Pancreas (tissue), 10 donors: ENCODE results near the gene GALNT10. TPM values are rescaled to one million over a fixed set of nuclear protein-coding genes. Genes with fewer than 3 reads are reported as not detected.
A peak's percentile ranks its signal among the peaks of the same experiment; 100 is the strongest.

Experiments
- ATAC-seq, 4 donors: fragments of 200-7000 bp; cut with Tn5 transposase; one replicate each; pipeline versions ENCODE4 v1.8.0 to v1.9.1; 2020; ENCODE audit warnings: mild to moderate bottlenecking in 4 of 4, moderate library complexity in 4 of 4
- DNase-seq, 6 donors: peaks; one replicate each; pipeline ENCODE4 v3.0.0-alpha.2; 2020
- FAIRE-seq: peaks from 2 replicates; lab custom pipeline; 2012; peaks lifted over from hg19 to GRCh38; lab: Jason Lieb, UNC
- H3K27ac ChIP-seq, 4 donors: fragments of 200-600 bp; sonication (generic); 1 replicate in 3 of 4; 2 replicates in 1 of 4; pipeline versions ENCODE4 v1.5.0 to v1.8.0; 2020
- H3K27me3 ChIP-seq, 4 donors: fragments of 200-600 bp; one replicate each; pipeline ENCODE4 v1.8.0; 2021
- H3K36me3 ChIP-seq, 3 donors: fragments of 200-600 bp; sonication (generic) in 1 of 3; one replicate each; pipeline versions ENCODE4 v1.5.0 to v1.8.0; 2020 to 2021
- H3K4me1 ChIP-seq, 3 donors: fragments of 200-600 bp; one replicate each; pipeline ENCODE4 v1.8.0; 2021
- H3K4me3 ChIP-seq, 4 donors: fragments of 200-600 bp; sonication (generic) in 2 of 4; one replicate each; pipeline versions ENCODE4 v1.5.0 to v1.8.0; 2020 to 2021
- H3K9me3 ChIP-seq, 4 donors: fragments of 200-600 bp; one replicate each; pipeline ENCODE4 v1.8.0; 2021
- WGBS, 2 donors: extraction: QIAGEN DNeasy Blood & Tissue Kit; methylation state at CpG; one replicate each; pipeline ENCODE4 v1.1.7; 2013; 5-methylcytosine and 5-hydroxymethylcytosine counted together
- intact Hi-C, 3 donors: fragments of 100-400 bp; cut with DNase I; formaldehyde crosslinking; loops; one replicate each; pipeline versions ENCODE4 v1.11.1 to v1.14.2; 2022
- polyA plus RNA-seq, 2 donors: library from polyadenylated mRNA; stranded (reverse); fragments of 200-250 nt; gene quantifications; one replicate each; pipeline ENCODE4 v1.2.3, GENCODE V29; 2013
- total RNA-seq, 6 donors: library from RNA; stranded (reverse); fragmentation: NEBNext Ultra II Directional in 4 of 6; extraction: Animal tissue kit (Norgen Biotek cat#: 25700) in 4 of 6; gene quantifications; one replicate each; pipeline versions ENCODE4 v1.2.1 to v1.2.4, GENCODE V29; 2021 to 2023
- TF ChIP-seq, protein P1 (sequence below), 4 donors: fragments of 200-600 bp; sonication (generic) in 3 of 4; IDR thresholded peaks; one replicate each; pipeline versions ENCODE4 v1.5.0 to v1.8.0; 2021; ENCODE audit warnings: antibody characterized with exemption in 4 of 4
- donor health status: healthy with polysubstance abuse.
- donor health status: DM: no; HTN: no; CAD: no; lungs with moderate emphysema.
- donor health status: DM: no; HTN: no; CAD: no.
- donor health status: control.
- donor health status: control.
- donor health status: Bipolar disorder and iron deficiency.
- donor health status: DM: yes; HTN: yes; CAD: no.
- donor health status: DM: no; HTN: no; CAD: no.
- donor health status: DM: no; HTN: no; CAD: no.
- donor health status: DM: yes; HTN: yes; CAD: no.

GALNT10 gene
- total and polyA plus RNA-seq, 8 donors = 4.4 to 23.1 (median 13.4) TPM

DNA sequence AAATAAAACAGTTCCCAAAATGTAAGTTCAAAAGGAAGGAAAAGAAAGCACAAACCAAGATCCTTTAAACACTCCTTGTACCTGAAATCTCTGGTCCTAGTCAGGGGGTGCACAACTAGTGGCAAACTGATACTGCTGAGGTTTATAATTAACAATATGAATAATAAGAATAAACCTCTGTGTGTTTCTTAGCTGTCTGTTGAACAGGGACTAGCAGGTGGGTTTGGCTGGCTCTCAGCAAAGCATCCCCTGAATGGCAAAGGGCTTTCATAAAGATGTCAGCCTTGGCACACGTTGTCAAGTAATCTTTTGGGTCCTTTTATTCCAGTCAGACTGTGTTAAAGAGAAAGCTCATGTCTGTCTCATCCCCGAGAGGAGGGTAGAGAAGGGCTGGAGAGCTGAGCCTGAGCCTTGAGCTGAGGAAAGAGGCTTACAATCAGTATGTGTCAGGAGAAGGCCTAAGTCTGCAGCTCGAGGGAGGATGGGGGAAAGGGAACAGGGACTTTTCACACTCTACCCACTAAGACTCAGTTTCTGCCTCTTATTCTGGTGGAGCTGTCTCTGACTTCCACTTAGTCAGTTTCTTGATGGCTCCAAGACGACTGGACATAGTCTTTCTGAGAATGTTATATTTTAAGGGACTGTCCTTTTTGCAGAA is 123.0 kb downstream of the GALNT10 start:
- peaks cover 8 to 17% (median 15%) of the 10 kb centered on the region in 3 donors for H3K4me1 ChIP-seq
- H3K27me3 ChIP-seq = no peaks in the 10 kb centered on the region
- no peak for ATAC-seq
- H3K4me3 ChIP-seq = no peak overlapping the region
- TF ChIP-seq, protein P1, sequence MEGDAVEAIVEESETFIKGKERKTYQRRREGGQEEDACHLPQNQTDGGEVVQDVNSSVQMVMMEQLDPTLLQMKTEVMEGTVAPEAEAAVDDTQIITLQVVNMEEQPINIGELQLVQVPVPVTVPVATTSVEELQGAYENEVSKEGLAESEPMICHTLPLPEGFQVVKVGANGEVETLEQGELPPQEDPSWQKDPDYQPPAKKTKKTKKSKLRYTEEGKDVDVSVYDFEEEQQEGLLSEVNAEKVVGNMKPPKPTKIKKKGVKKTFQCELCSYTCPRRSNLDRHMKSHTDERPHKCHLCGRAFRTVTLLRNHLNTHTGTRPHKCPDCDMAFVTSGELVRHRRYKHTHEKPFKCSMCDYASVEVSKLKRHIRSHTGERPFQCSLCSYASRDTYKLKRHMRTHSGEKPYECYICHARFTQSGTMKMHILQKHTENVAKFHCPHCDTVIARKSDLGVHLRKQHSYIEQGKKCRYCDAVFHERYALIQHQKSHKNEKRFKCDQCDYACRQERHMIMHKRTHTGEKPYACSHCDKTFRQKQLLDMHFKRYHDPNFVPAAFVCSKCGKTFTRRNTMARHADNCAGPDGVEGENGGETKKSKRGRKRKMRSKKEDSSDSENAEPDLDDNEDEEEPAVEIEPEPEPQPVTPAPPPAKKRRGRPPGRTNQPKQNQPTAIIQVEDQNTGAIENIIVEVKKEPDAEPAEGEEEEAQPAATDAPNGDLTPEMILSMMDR (IDR thresholded peaks at IDR 0.05) = no peak
- H3K36me3 ChIP-seq = no peaks in the 10 kb centered on the region
- DNase-seq = no peak
- FAIRE-seq = no peak
- H3K27ac ChIP-seq = no peak overlapping the region
- H3K9me3 ChIP-seq = no peaks in the 10 kb centered on the region
- 74 to 76% methylated on average over 4 of the region's 4 CpGs for WGBS, 2 donors
- intact Hi-C loops = no loop called here

DNA sequence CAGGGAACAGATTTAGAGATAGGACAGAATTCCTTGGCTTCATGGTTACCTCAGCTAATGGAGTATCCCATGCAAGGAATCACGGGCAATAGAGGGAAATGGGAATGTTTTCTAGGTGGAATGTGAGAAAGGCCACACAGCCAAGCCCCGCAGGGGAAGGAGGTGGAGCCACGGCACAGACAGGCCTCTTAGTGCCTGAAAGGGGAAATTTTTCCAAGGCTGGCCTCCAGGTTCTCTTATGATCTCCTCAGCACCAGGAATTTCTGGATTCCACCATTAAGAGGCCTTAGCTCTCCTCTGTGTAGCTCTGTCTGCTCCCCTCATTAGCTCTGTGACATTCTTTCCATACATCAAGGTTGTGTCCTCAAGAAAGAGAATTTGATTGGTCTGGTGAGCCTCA is 124.7 kb downstream of the GALNT10 start:
- Histone ChIP-seq H3K27ac (peak overlapping the region in 1 of 4 donors; percentile 35), H3K27me3 (no peaks in the 10 kb centered on the region), H3K36me3 (no peaks in the 10 kb centered on the region), H3K4me1 (peaks cover 8 to 17% (median 15%) of the 10 kb centered on the region in 3 donors), H3K4me3 (no peak overlapping the region), H3K9me3 (no peaks in the 10 kb centered on the region)
- DNase-seq (no peak), FAIRE-seq (no peak), ATAC-seq (peak in 3 of 4 donors; percentile 12 to 47 (median 22))
- 54 to 65% methylated on average over 3 of the region's 3 CpGs for WGBS, 2 donors
- intact Hi-C loops = no loop called here
- TF ChIP-seq, protein P1 (IDR thresholded peaks at IDR 0.05) = no peak

DNA sequence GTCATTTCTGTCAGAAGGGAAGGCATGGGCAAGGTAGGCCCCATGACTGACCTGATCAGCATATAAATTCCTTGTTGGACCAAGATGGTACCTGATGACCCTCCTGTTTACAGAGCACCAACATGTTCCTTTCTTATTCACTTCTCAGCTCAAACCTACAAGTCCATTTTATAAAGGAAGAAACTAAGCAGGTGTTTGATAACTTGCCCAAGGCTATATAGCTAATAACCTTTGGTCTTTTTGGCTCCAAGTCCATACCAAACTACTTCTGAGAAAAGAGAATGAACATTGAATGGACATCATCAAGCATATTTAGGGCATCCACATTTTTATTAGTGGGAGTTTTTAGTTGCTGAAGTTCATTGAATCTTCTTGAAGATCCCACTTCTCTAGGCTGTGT is 125.2 kb downstream of the GALNT10 start:
- no peaks in the 10 kb centered on the region for H3K27me3 ChIP-seq
- H3K27ac ChIP-seq = peak overlapping the region in 1 of 4 donors; percentile 35
- FAIRE-seq (no peak), ATAC-seq (peak; percentile 50 to 82 (median 63)), DNase-seq (no peak)
- TF ChIP-seq, protein P1 (IDR thresholded peaks at IDR 0.05) = no peak
- no peak overlapping the region for H3K4me3 ChIP-seq
- no peaks in the 10 kb centered on the region for H3K36me3 ChIP-seq
- H3K4me1 ChIP-seq = peaks cover 8 to 17% (median 15%) of the 10 kb centered on the region in 3 donors
- H3K9me3 ChIP-seq = no peaks in the 10 kb centered on the region
- intact Hi-C loops = no loop called here

DNA sequence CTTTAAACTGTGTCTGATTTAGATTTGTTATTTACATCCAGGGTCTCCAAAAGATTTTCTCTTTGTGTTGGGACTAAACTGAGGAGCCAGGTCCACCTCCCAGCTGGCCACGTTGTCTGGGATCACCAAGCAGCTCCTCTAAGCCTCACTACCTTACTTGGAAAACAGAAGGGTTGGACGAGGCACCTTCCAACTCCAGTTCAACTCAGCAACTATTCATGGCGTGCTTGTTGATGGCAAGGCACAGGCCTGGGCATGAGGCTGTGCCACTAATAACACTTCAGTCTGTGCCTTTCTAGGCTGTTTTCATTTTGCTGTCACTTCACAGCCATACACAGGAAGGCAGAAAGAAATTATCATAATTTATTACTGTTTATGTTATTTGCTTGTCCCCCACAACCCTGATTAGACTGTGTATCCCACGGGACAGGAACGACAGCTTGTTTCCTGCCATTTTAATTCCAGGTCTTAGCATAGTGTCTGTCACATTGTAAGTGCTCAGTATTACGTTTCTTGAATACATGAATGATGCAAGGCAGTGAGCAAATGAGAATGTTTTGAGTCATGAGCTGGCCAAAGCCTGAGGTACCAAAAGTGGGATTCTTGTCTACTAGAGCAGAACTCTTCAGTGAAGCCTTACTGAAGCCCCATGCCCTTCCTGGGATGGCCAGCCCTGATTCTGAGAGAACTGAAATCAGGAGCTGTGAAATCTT is 125.8 kb downstream of the GALNT10 start:
- H3K27me3 ChIP-seq = no peaks in the 10 kb centered on the region
- peak overlapping the region in 1 of 4 donors; percentile 35 for H3K27ac ChIP-seq
- FAIRE-seq (no peak), DNase-seq (no peak), ATAC-seq (peak in 2 of 4 donors; percentile 8 to 19)
- WGBS, 2 donors = 60 to 63% methylated on average over 6 of the region's 6 CpGs
- H3K36me3 ChIP-seq = no peaks in the 10 kb centered on the region
- intact Hi-C loops = no loop called here
- peaks cover 8 to 17% (median 15%) of the 10 kb centered on the region in 3 donors for H3K4me1 ChIP-seq
- H3K9me3 ChIP-seq = no peaks in the 10 kb centered on the region
- H3K4me3 ChIP-seq = no peak overlapping the region
- TF ChIP-seq, protein P1 (IDR thresholded peaks at IDR 0.05) = no peak

DNA sequence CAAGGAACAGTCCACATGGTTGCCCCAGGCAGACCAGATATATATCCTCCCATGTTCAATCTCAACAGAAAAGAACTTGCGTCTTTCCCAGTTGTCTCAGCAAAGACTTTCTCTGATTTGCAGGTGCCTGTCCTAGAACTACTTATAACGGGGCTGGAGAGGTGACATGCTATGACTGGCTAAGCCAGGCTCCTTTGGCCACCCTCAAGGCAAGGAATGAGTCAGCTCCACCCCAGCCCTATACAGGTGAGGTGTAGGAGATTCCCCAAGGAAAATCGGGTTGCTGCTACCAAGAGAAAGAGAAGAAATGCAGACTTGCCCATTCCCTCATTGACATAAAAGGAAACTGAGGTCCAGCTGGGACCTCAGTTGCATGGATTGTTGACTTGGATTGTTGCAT is 127.4 kb downstream of the GALNT10 start:
- Histone ChIP-seq H3K36me3 (no peaks in the 10 kb centered on the region), H3K4me3 (no peak overlapping the region), H3K27me3 (no peaks in the 10 kb centered on the region), H3K9me3 (no peaks in the 10 kb centered on the region), H3K4me1 (peaks cover 8 to 17% (median 15%) of the 10 kb centered on the region in 3 donors), H3K27ac (no peak overlapping the region)
- TF ChIP-seq, protein P1 (IDR thresholded peaks at IDR 0.05) = no peak
- WGBS, 2 donors = 87 to 92% methylated on average over 3 of the region's 3 CpGs
- ATAC-seq (no peak), DNase-seq (no peak), FAIRE-seq (no peak)
- intact Hi-C loops = no loop called here
